GM18868 (cell line): ENCODE results near the gene GPR39.
"Not testable (repeated sequence)": the region's sequence is repeated elsewhere in the genome, so short reads cannot be mapped to it uniquely, and the experiment has no call there.

ENCODE experiments used
- ATAC-seq: cut with Tn5 transposase; IDR thresholded peaks from one replicate; pipeline ENCODE4 v1.9.1; 2021; ENCODE audit warnings: mild to moderate bottlenecking, moderate library complexity; ENCODE audit not compliant: unreplicated experiment

Gene GPR39

DNA sequence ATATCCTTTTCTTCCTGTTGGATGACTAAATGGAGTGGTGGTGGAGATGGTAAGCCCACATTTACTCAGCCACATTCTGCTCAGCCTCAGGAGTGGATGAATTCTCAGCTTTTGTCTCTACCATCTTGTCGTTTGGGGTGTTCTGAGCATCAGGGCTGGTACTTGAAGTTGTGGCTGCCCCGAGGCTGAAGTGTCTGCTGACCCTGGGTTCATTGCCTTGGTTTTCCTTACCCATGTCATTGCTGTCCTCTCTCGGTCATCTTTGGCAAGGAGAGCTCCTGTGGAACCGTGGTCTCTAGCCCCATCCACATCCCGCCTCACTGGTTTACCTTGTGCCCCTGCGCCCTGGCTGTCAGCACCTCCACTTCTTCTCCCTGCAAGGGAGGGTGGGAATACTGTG, 71.9 kb downstream of the GPR39 start:
- ATAC-seq: no peak

DNA sequence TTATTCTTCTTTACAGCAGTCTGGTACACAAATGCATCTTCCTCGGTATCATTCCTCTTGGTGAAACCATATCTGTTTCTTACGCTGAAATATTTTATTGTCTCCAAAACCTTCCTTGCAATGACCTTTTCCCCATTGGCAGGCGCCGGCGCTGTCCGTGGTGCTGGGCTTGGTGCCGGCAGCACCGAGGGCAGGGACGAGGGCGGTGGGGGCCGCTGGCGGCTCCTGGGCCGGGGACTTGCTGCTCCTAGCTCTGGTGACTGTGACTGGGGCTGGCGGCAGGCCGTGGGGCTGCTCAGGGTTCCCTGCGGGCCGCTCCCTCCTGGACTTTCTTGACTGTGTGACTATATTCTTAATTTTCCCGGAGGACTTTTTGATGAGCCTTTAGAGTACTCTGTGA, 72.5 kb downstream of the GPR39 start:
- ATAC-seq: no peak

DNA sequence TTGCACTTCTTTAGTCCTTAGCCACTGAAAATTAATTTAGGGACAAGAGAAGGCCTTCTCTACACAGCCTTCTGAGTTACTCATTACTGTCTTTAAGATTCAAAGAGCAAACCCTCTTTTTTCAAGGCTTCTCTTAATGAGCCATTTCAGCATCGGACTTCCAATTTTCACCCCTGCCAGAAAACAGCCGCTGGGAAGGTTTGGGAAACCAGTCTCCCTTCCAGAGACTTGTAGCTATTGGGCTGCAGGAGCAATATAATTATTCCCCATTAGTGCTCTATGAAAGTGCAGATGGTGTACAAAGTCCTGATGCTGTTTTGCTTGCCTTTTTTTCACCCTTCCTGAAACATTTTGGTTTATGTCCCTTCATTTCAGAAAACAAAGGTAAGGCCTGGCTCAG, 79.3 kb downstream of the GPR39 start:
- no peak for ATAC-seq

DNA sequence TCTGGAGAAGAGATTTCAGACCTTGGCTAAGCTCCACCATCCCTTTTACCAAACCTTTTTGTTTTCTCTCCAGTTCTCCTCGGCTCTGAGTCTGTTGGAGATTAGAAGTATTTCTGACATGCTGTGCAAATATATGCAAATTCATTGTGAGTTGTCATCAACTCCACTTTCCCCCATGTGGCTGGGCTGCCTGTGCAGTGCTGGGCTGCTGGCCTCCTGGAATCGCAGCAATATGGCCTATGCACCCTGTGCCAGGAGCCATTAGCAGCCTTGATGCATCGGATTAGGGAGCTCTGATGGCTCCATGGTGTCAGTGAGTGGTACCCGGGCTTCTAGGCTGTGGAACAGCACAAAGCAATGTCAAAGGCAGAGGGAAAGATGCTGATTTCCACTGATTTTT, 80.0 kb downstream of the GPR39 start:
- no peak for ATAC-seq

DNA sequence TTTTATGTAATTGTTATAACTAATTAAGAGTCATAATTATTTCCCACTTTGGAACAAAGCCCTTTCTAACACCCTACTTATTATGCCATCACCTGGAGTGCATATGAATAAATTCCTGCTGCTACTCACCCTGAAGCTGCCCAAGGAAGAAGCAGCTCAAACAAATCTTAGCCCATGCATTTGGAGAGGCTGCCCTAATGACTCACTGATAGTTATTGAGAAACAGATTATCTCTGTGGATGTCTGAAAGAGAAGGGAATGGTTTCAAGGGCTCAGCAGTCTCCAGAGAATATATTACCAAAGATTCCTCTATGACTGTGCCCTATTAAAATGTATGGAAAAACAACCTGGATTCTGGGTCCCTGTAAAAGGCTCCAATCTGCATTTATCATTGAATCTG, 81.0 kb downstream of the GPR39 start:
- no peak for ATAC-seq

DNA sequence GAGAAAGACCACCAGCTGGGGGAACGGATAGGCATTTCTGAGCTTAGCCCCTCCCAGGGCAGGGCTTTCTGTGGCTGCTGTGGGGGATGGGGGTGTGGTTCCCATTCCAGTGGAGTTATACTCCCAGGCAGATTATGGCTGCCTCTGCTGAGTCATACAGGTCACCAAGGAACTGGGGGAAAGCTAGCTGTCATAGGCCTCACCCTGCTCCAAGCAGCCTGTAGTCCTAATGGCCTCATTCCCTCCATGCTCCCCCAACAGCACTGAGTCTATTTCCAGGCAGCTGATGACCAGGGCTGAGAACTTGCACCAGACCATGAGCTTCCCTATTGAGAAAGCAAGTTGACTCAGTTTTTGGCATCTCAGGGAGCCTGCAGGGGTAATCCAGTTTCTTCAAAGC, 87.1 kb downstream of the GPR39 start:
- no peak for ATAC-seq

DNA sequence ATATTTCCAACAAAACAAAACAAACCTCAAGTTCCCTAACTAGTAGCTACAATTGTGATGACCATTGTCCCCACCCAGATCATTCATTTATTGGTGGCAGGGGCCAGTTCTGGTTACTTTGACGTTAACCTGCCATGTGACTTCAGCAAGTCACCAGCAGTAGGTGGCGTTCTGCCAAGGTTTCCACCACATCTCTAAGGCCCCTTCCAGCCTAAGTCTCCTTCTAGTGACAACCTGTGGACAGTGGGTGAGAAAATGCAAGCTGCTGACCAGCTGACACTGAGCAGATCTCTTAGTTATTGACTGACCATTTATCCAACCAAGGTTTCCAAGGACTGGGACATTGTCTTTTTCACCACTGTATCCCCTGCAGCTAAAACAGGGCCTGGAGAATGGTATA, 98.4 kb downstream of the GPR39 start:
- ATAC-seq: no peak

DNA sequence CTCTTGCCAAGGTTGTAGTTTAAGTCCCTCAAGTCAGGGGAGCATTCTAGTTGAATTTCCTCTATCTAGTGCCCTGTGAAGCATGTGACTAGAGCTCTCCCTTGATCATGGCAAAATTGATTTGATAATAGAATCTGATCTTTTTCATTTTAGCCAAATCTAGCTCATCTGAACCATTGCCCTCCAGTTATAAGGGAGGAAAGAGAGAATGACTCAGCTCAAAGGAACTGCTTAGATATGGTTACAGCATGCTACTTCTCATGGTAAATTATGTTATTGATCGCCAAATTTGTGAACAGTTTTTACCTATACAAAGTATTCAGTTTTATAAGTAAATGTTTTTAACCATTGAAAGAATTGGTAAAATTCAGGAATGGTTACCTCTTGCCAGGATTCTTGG, 100.8 kb downstream of the GPR39 start:
- no peak for ATAC-seq

DNA sequence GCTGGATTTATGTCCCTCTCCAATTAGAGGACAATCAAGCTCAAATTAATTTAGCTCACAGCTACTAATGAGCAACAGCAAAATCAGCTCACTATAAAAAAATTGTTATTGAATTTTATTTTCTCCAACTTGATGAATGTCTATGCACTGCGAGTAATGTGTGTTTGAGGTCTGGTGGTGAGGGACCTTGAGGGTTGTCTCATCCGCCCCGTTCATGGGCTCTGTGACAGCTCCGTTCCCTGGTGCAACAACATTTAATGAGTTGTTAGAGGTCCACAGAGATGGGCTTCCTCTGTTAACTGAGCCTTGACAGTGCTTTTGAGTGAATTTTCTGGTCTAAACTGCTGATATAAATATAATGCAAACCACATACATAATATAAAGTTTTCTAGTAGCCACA, 101.7 kb downstream of the GPR39 start:
- ATAC-seq: no peak

DNA sequence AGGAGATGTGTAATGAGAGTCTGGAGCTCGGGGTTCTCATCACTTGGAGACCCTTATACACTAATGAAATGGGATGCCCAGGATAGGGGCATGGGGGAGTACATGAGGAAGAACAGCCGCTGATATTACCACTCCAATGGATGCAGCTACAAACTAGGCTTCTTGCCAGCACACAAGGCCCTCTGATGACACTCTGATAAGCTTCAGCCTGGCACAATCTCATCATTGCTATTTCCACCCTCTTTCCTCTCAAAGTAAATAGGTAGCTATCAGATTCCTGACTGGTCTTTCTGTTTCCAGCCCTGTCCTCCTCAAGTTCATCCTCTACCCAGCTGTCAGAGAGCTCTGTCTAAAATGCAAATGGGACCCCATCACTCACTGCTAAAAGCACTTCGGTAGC, 103.0 kb downstream of the GPR39 start:
- ATAC-seq: no peak

DNA sequence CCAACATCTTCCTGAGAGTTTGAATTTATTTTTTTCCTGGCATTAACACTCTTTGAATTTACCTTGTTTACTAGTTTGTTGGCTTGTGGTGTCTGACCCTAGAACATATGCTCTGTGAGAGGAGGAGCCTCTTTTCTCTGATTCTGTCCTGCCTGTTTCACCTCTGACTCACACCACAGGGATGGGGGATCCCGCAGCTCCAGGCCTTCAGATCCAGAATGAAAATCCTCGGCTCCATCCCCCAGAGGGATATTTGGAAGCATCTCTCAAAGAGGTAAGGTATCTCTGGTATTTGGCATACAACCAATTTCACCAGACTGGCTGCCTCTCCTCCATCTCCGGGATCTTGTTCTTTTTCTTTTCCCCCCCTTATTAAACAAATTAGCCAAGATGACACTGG, 104.7 kb downstream of the GPR39 start:
- ATAC-seq: no peak

DNA sequence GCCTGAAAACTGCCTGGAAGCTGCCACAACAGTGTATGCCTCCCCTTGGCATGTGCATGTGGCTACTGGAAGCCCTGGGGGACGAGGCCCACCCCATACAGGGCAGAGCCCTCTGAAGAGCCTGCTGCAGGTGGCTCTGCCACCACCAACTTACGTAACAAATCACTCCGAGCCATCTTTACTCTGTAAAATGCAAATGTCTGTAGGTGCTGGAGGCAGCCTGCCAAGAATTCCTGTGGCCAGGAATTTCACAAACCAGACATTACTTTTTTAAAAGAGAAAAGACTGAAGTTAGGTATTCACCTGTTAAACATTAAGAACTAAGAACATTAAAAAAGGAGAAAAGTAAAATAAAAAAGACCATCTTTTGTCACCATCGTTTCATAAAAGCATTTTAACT, 106.3 kb downstream of the GPR39 start:
- ATAC-seq: no peak

DNA sequence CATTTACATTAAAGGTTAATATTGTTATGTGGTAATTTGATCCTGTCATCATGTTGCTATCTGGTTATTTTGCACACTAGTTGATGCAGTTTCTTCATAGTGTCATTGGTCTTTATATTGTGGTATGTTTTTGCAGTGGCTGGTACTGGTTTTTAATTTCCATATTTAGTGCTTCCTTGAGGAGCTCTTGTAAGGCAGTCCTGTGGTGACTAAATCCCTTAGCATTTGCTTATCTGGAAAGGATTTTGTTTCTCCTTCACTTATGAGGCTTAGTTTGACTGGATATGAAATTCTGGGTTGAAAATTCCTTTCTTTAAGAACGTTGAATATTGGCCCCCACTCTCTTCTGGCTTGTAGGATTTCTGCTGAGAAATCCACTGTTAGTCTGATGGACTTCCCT, 120.5 kb downstream of the GPR39 start:
- not testable (repeated sequence) for ATAC-seq

DNA sequence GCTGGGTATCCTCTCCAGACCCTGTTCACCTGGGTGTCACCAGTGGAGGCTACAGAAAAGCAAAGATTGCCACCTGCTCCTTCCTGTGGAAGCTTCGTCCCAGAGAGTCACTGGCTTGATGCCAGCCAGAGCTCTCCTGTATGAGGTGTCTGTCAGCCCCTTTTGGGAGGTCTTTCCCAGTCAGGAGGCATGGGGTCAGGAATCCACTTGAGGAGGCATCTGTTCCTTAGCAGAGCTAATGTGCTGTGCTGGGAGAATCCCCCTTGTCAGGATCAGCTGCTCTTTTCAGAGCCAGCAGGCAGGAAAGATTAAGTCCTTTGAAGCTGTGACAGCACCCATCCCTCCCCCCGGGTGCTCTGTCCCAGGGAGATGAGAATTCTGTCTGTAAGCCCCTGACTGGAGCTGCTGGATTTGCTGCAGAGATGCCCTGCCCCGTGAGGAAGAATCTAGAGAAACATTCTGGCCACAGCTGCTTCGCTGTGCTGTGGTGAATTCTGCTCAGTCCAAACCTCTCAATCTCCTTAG, 121.8 kb downstream of the GPR39 start:
- ATAC-seq: no peak

DNA sequence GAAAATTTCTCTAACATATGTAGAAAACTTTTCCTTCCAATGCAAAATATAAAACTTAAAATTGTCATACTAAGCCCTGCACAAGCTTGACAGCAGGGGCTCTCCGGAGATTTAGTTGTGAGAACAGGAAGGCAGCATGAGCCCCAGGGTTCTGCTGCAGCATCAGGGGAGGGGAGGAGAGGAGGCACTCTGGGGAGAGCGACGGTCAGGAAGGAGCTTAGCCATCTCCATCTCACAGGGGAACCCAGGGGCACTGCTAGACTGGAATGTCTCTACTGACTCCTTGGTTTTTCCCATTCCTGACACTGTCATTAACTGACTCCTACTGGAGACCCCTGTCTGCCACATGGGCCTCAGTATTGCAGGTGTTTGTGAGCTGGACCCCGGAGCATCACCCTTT, 123.6 kb downstream of the GPR39 start:
- no peak for ATAC-seq

DNA sequence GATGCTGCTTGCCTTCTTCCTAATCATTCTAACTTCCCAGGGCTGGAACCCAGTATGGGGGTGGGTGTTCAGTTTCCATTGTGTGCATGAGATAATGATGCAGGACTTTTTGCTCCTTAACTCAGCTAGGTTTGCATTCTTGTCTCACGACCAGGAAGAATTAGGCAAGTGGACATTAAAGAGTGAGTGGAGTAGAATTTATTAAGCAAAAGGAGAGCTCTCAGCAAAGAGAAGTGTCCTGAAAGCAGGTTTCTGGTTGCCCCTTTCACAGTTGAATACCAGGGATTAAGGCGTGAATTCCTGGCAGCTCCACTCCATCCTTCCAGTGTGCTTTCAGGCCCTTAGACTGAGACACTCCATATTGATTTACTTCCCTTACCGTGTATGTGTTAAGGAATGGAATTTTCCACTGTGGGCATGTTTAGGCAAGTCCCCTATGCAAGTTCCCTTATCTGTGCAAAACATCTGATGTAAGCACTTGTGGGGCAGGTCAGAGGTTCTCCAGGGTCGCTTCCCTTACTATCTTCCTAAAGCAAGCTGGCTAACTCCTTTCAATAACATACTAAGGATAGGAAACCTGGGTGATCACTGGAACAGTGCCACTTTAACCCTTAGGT, 126.5 kb downstream of the GPR39 start:
- no peak for ATAC-seq

DNA sequence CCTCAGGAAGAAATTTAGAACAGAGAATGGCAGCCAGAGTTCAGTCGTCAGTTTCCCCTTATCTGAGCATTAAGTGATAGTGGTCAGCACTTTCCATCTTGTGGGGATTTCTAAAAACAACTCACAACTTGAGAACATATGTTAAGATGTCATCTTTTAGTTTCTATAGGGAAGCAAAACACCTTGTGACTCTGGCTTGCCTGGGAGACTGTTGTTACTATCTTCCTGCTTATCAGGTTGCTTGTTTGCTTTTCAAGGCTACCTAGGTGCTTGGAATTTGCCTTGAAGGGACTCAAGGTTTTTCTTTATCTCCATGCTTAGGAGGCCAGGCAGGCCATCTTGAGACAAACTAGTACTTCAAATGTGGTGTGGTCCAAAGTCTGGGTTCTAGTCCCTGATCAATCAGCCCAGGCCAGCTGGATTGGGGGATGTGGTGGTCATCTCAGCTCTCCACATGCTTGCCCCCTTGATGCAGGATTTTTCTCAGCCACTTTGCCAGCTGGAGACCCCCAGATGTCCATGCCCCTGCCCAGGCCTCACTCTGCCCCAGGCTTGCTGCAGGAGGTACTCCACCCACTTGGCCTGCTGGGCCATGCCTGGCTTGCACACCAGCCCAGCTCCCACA, 127.5 kb downstream of the GPR39 start:
- ATAC-seq: no peak

DNA sequence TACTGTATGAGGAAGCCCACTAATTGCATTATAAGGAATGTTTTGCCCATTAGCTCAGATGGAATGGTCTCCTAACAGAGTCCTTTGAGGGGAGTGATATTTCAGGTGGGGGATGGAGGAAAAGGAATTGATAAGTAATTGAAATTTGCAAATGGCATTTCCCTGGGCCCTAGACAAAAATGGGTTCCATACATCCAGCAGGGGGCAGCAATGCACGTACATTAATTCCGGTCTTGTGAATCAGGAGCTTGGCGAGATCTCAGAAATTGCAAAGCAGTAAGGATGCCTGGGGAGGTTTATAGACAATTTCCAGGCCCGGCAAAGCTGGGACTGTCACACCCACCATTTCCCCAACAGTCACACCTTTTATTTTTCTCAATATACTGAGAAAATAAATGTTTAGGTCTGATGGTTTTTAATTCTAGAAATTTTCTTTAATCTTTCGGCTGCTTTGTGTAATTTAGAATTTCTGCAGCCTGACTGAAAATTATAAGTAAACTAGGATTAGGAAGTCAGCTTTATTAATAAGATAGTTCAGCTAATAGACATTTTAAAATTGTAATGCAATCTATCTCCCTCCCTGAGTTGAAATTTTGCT, 130.6 kb downstream of the GPR39 start:
- no peak for ATAC-seq

DNA sequence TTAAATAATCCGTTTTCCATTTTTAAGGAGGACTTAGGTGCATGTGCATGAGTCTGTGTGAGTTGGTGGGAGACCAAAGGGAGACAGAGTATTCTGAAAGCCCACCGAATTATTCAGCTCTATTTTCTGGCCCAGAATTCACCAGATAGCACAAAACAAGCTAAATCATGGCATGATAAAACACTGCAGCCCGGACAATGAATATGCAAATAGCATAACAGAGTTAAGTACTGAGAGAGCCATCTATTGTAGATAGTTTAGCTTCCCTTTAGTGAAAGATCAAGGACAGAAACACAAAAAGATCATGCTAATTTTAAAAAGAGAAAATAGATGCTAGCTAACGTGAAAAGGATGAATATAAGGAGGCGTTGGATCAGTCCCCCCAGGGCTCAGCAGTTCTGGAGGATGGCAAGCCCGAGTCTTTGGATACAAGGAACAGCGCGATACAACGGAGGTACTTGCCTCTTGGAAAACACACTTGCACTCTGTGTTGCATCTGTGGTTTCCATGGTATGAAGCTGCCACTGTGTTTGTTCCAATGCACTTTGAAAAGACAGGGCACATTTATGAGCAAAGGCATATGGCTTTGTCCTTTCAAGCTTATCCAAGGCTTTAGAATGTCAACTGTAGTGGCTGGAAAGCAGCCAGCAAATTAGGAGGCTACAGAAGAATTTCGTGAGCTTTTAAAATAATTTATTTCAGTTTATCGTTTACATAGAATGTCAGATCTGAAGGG, 133.5 kb downstream of the GPR39 start:
- ATAC-seq: no peak

DNA sequence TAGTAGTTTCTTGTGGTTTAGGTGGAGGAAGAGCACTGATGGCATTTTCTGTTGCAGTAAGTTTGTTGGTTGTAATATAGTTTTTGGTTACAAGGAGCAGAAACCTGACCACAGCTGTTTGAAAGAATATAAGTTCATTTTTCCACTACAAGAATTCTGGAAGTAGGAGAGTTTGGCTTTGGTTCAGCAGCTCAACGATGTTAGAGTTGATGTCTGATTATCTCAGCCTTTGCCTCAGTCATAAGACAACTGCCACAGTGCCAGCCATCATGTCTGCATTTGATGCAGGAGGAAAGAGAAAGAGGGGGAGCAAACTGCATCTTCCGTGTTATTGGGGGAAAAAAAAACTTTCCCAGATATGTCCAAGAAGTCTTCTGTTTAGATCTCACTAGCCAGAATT, 134.3 kb downstream of the GPR39 start:
- no peak for ATAC-seq

DNA sequence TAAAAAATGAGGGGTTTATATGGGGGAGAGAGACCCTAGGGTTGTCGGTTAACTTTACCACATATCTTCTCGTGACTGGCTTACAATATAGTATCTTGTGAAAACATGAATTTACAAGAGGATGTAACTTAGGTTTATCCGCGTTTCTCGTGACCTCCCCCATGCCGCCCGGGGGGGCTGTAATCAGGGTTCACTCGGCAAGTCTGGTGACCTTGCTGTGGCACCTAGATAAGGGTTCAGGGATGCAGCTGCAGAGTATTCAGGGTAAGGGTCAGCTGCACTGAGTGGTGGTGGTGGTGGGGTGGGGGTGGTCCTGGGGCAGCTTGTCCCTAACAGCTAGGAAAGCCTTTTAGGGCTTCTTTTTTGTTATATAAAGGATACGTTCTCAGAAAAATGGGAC, 141.1 kb downstream of the GPR39 start:
- no peak for ATAC-seq

DNA sequence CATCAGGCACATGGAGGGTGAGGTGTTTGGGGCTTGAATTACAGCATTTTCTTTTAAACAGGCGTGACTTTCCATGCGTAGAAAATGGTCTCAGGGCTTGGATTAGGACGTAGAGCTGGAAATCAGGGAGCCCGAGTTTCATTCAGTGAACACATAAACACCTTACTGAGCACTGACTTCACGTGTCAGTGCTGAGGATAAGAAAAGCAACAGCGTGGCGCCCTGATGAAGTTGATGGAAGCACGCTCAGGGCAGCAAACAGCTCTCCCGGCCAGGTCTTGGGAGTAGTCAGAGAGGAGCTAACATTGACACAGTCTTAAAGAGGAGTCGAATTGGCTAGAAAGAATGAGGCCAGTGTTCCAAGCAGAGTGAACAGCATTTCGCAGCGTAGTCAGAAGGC, 142.7 kb downstream of the GPR39 start:
- ATAC-seq: no peak
